GM12878 (cell line): ENCODE results near the gene ST6GALNAC3. TPM values are rescaled to one million over a fixed set of nuclear protein-coding genes. Genes with fewer than 3 reads are reported as not detected.
"Not testable (repeated sequence)": the region's sequence is repeated elsewhere in the genome, so short reads cannot be mapped to it uniquely, and the experiment has no call there.

ENCODE experiments used
- ATAC-seq: fragments of 200-7000 bp; cut with Tn5 transposase; 3 replicates; pipeline ENCODE4 v1.9.1; 2020; ENCODE audit warnings: mild to moderate bottlenecking, moderate library complexity
- BruUV-seq: library from RNA; stranded (reverse); fragments of 400-500 nt; replicated peaks from 2 replicates; lab custom pipeline; 2021; lab: Mats Ljungman, UMichigan
- CTCF ChIA-PET: fragments of 300-600 bp; sonication (Branson Sonifier 250); formaldehyde crosslinking; extraction: SDS; loops from one replicate; lab custom pipeline; 2021; ENCODE audit warnings: inconsistent platforms; lab: Yijun Ruan, JAX
- POLR2A ChIA-PET: fragments of 350-600 bp; formaldehyde crosslinking; extraction: SDS; loops from one replicate; lab custom pipeline; 2021; ENCODE audit warnings: inconsistent platforms; lab: Charles Lee
- RAD21 ChIA-PET: fragments of 300-600 bp; sonication (Branson Sonifier 250); formaldehyde crosslinking; loops from one replicate; lab custom pipeline; 2023; ENCODE audit warnings: antibody characterized with exemption; ENCODE audit not compliant: unreplicated experiment; lab: Charles Lee
- SMC1A ChIA-PET: fragments of 300-600 bp; sonication (Branson Sonifier 250); formaldehyde crosslinking; loops from one replicate; lab custom pipeline; 2023; ENCODE audit not compliant: unreplicated experiment, uncharacterized antibody; lab: Charles Lee
- DNase-seq: peaks from one replicate; pipeline ENCODE4 v3.0.0-alpha.2; 2011; ENCODE audit warnings: low read depth, low spot score
- FAIRE-seq: peaks from 3 replicates; lab custom pipeline; 2011; peaks lifted over from hg19 to GRCh38; lab: Jason Lieb, UNC
- H2AFZ ChIP-seq: 2 replicates; pipeline ENCODE4 v1.6.0; 2011; ENCODE audit warnings: low read depth, low read length, control low read depth; ENCODE audit not compliant: control insufficient read depth
- H3K27ac ChIP-seq: 2 replicates; pipeline ENCODE4 v1.5.1; 2011; ENCODE audit warnings: control low read depth; ENCODE audit not compliant: control insufficient read depth, insufficient read depth
- H3K27me3 ChIP-seq, 2 experiments: replicated peaks in 1 of 2; 2 replicates each; pipeline versions ENCODE4 v1.6.0 to v1.6.1; 2011; ENCODE audit warnings: low read length in 1 of 2; ENCODE audit not compliant: control insufficient read depth in 2 of 2, insufficient read depth in 2 of 2
- H3K36me3 ChIP-seq, 2 experiments: 2 replicates each; pipeline ENCODE4 v1.5.1; 2011; ENCODE audit warnings: low read length in 1 of 2; ENCODE audit not compliant: control insufficient read depth in 2 of 2, insufficient read depth in 2 of 2
- H3K4me1 ChIP-seq: 2 replicates; pipeline ENCODE4 v1.6.1; 2011; ENCODE audit warnings: mild to moderate bottlenecking, low read length, moderate library complexity, mixed read lengths; ENCODE audit not compliant: control insufficient read depth, insufficient read depth
- H3K4me2 ChIP-seq: 2 replicates; pipeline ENCODE4 v1.6.0; 2011; ENCODE audit warnings: control low read depth; ENCODE audit not compliant: control insufficient read depth, insufficient read depth
- H3K4me3 ChIP-seq: fragments of 200-600 bp; sonication (generic); 2 replicates; pipeline ENCODE4 v1.5.1; 2016
- H3K79me2 ChIP-seq: 2 replicates; pipeline ENCODE4 v1.6.0; 2011; ENCODE audit warnings: low read length; ENCODE audit not compliant: control insufficient read depth, insufficient read depth
- H3K9ac ChIP-seq: 2 replicates; pipeline ENCODE4 v1.8.0; 2011; ENCODE audit warnings: low read length, control low read depth, mixed read lengths; ENCODE audit not compliant: control insufficient read depth, insufficient read depth
- H3K9me3 ChIP-seq: replicated peaks from 3 replicates; pipeline ENCODE4 v1.5.1; 2011; ENCODE audit warnings: mild to moderate bottlenecking, low read length; ENCODE audit not compliant: control insufficient read depth, insufficient read depth
- H4K20me1 ChIP-seq: 2 replicates; pipeline ENCODE4 v1.6.0; 2011; ENCODE audit not compliant: control insufficient read depth, insufficient read depth
- EZH2 ChIP-seq: IDR thresholded peaks from 2 replicates; pipeline ENCODE4 v1.6.1; 2012; ENCODE audit warnings: low read depth, mild to moderate bottlenecking, control low read depth, inconsistent platforms, low read length, borderline replicate concordance; ENCODE audit not compliant: control insufficient read depth
- JUNB ChIP-seq: IDR thresholded peaks from 2 replicates; pipeline ENCODE4 v1.6.1; 2016; ENCODE audit warnings: antibody characterized with exemption, mild to moderate bottlenecking
- SREBF2 ChIP-seq: IDR thresholded peaks from 2 replicates; pipeline ENCODE4 v1.6.1; 2012; ENCODE audit warnings: mild to moderate bottlenecking, low read length
- ZNF207 ChIP-seq: fragments of 450-650 bp; IDR thresholded peaks from 2 replicates; pipeline ENCODE4 v1.6.1; 2014; ENCODE audit warnings: antibody characterized with exemption, mild to moderate bottlenecking, borderline replicate concordance
- ZNF274 ChIP-seq: IDR thresholded peaks from one replicate; pipeline ENCODE4 v1.8.0; 2011; ENCODE audit not compliant: insufficient read length, insufficient read depth
- WGBS: methylation state at CpG from one replicate; pipeline ENCODE4 v1.1.6; 2016; ENCODE audit warnings: low lambda C conversion rate; ENCODE audit not compliant: insufficient replicate concordance, insufficient coverage; ENCODE audit errors: missing lambda C conversion rate; 5-methylcytosine and 5-hydroxymethylcytosine counted together
- in situ Hi-C: fragments of 300-500 bp; cut with MboI; formaldehyde crosslinking; loops from 9 replicates; pipeline ENCODE4 v1.14.3; 2018; ENCODE audit warnings: mixed read lengths
- intact Hi-C: fragments of 100-400 bp; cut with micrococcal nuclease; formaldehyde crosslinking; loops from one replicate; pipeline ENCODE4 v1.14.2; 2022; ENCODE audit not compliant: unreplicated experiment
- polyA plus RNA-seq, 11 experiments: library from polyadenylated mRNA; depleted of rRNA in 4 of 11; unstranded in 6 of 11; stranded (reverse) in 5 of 11; fragments of >200 nt; fragmentation: Nextera tagmentation in 4 of 11; fragmentation: Illumina TruSeq in 1 of 11; extraction: Ambion mirVana in 4 of 11; extraction: Trizol in 1 of 11; gene quantifications; 1 replicate in 1 of 11; 2 replicates in 10 of 11; pipeline versions ENCODE4 v1.2.1 to v1.2.3, GENCODE V29; 2011 to 2016; ENCODE audit warnings: inconsistent platforms in 2 of 11, missing spikeins in 2 of 11, low read depth in 1 of 11
- total RNA-seq, 4 experiments: library from RNA; depleted of rRNA in 3 of 4; stranded (reverse); fragments of >200 nt in 3 of 4; fragmentation: Illumina TruSeq in 1 of 4; extraction: Trizol in 1 of 4; gene quantifications; 2 replicates each; pipeline versions ENCODE4 v1.2.1 to v1.2.3, GENCODE V29; 2013 to 2021
- TF ChIP-seq, protein P1 (sequence below): IDR thresholded peaks from 2 replicates; pipeline ENCODE4 v1.6.1; 2011; ENCODE audit warnings: low read depth, mild to moderate bottlenecking, low read length, moderate library complexity, borderline replicate concordance; ENCODE audit errors: extremely low read depth

The ST6GALNAC3 gene
- total and polyA plus RNA-seq, 10 of the 15 experiments (the other 5 are each of a cell fraction or from before 2014, with no cell fraction given): 0.04 to 0.68 (median 0.18) TPM; not detected in 3

DNA sequence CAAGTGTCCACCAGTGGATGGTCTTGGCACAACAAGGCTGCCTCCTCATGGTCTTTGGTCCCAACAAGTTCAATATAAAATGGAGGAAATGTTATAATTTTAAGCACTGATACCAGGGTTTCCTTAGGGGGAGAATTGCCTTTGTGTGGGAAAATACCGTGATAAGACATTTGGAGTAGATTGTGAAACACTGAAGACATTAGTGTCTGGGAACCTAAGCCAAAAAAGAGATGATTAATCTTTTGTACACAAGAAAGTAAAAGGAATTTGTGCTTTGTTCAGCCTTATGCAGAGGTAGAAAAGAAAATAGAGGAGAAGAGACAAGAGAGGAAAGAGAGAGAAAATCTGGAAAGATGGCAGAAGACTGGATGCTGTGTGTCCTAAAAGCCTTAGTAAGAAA is 36.1 kb downstream of the ST6GALNAC3 start:
- 52% methylated on average over 1 of the region's 1 CpG for WGBS
- intact Hi-C loops (no loop called here), in situ Hi-C loops (no loop called here)
- DNase-seq (no peak), FAIRE-seq (no peak), ATAC-seq (no peak)
- Histone ChIP-seq H3K4me3 (no peak overlapping the region), H3K27me3 (no peaks in the 10 kb centered on the region), H4K20me1 (no peaks in the 10 kb centered on the region), H3K4me2 (no peak overlapping the region), H3K79me2 (no peaks in the 10 kb centered on the region), H3K4me1 (no peaks in the 10 kb centered on the region), H3K9ac (no peak overlapping the region), H2AFZ (no peak overlapping the region), H3K27ac (no peak overlapping the region), H3K36me3 (no peaks in the 10 kb centered on the region), H3K9me3 (no peaks in the 10 kb centered on the region)
- ChIA-PET POLR2A (no interaction called here), RAD21 (no interaction called here), CTCF (no interaction called here), SMC1A (no interaction called here)
- TF ChIP-seq, protein P1, sequence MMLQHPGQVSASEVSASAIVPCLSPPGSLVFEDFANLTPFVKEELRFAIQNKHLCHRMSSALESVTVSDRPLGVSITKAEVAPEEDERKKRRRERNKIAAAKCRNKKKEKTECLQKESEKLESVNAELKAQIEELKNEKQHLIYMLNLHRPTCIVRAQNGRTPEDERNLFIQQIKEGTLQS: no peak
- no peak for TF ChIP-seq EZH2
- TF ChIP-seq JUNB: no peak
- no peak for TF ChIP-seq SREBF2
- TF ChIP-seq ZNF207: no peak
- no peak for TF ChIP-seq ZNF274
- BruUV-seq: no TSS peak

DNA sequence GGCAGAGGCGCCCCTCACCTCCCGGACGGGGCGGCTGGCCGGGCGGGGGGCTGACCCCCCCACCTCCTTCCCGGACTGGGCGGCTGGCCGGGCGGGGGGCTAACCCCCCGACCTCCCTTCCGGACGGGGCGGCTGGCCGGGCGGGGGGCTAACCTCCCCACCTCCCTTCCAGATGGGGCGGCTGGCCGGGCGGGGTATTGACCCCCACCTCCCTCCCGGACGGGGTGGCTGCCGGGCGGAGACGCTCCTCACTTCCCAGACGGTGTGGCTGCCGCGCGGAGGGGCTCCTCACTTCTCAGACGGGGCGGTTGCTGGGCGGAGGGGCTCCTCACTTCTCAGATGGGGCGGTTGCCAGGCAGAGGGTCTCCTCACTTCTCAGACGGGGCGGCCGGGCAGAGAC is 37.8 kb downstream of the ST6GALNAC3 start:
- POLR2A ChIA-PET, BruUV-seq, CTCF ChIA-PET, H2AFZ ChIP-seq, H3K4me3 ChIP-seq, in situ Hi-C loops, DNase-seq, H4K20me1 ChIP-seq, H3K4me2 ChIP-seq, H3K79me2 ChIP-seq, H3K9me3 ChIP-seq, H3K4me1 ChIP-seq, H3K27me3 ChIP-seq, H3K9ac ChIP-seq, FAIRE-seq, H3K27ac ChIP-seq, H3K36me3 ChIP-seq, SMC1A ChIA-PET, RAD21 ChIA-PET, intact Hi-C loops, ATAC-seq: not testable (repeated sequence)
- WGBS: 90% methylated on average over 23 of the region's 35 CpGs
